Activated T-helper 9 cell treated with anti-CD3 and anti-CD28 coated beads, Interleukin-2, amount 50 U/mL, for 16 hours (primary cell): ENCODE results near the gene GCHFR.

Experiments used
- DNase-seq: peaks from one replicate; pipeline ENCODE4 v3.0.0-alpha.2; 2020; ENCODE audit warnings: low read depth

Gene GCHFR

DNA sequence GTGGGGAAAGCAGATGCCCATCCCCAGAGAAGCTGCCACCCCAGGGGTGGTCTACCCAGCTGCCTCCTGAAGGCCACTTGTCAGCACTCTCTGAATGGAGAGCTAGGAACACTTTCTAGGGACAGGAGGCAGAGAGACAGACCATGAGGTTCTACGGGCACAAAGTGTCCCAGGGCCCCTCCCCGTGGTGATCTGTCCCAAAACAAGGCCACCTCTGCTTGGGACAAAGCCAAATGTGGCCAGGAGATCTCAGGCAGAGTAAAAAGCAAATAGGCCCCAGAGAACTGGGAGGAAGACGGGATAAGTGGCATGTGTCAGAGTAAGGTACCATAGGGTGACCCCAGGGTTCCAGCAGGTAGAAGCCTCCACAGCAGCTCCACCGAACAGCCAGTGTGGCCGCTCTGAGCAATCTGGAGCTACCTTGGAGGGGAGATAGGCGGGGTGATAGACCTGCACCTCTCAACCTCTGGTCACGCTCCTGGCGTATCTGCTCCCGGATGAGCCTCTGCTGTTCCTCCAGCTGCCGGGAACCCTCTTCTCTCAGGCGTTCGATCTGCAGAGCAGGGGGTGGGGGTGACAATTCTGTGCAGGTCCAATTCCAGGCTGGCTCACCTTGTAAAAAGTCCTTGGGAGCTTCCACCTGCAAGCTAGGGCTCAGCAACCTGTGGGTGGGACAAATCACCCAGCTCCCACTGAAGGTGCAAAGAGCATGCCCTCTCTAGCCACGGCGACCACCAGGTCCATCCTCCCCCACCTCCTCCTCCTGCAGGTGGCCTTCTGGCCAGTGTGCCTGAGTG, 12.1 kb downstream of the GCHFR start:
- no peak for DNase-seq

DNA sequence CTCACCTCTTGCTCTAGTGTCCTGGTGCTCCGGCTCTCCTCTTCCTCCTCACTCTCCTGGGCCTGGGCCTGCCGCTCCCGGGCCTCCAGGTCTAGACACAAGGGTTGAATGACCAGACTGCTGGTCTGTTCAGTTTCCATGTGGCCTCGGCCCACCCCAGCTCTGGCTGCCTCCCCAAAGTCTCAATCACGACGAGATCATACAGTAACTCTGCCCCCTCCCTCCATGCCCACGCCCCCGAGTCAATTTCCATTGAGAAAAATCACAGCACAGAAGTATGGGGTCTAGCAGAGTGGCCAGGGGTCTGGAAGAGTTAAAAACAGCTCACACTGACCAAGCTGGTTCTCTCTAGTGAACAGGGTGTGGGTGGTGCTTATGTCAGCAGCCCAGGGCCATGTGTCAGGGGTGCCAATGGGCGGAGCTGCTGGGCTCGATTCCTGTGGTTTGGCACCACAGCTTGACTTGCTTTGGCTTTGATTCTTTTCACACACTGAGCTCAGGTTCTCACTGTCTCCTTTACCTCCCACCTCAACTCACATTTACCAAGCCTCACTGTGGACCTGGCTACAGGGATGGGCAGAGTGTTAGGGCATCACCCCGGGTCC, 12.8 kb downstream of the GCHFR start:
- DNase-seq, result no peak

DNA sequence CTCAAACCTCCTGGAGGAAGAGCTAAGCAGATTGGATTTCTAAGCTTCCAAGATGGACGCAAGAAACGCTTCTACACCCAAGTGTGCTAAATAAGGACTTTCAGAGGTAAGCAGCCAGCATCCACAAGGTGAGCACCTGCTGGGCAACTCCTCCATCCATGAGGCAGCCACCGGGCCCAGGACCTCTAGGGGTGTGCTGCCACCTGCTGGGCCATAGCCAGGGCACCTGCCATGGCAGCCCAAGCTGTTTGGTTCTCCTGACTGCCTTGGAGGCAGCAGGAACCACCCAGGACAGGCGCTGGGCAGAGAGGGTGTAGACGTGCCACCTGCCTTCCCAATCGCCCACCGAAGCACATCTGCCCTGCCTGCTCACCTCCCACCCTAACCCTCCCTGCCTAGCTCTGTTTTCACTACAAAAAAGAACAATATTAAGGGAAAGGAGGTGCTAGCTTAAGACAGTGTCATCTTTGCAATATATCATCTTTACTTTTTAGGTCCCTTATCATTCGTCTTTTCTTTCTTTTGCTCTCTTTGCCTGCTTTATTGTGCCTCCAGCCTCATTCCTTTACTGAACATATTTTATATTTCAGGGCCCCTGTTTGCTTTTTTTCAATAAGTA, 18.9 kb downstream of the GCHFR start:
- peak; percentile 72 for DNase-seq

DNA sequence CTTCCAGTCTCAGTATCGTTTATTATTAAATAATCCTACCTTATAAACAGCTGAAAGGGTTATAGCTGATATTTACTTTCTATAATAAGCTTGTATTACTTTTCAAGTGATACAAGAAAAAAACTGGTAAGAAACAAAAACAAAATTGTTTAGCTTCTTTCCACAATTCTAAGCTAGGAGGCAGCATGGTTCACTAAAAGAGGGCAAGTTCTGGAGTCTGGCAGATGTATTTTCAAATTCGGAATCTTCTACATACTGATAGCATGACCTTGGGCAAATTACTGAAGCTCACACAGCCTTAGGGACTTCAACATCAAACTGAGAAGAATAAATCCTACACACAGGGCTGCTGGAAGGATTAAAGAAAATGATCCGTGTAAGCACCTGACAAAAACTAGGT, 21.3 kb downstream of the GCHFR start:
- DNase-seq, result no peak

DNA sequence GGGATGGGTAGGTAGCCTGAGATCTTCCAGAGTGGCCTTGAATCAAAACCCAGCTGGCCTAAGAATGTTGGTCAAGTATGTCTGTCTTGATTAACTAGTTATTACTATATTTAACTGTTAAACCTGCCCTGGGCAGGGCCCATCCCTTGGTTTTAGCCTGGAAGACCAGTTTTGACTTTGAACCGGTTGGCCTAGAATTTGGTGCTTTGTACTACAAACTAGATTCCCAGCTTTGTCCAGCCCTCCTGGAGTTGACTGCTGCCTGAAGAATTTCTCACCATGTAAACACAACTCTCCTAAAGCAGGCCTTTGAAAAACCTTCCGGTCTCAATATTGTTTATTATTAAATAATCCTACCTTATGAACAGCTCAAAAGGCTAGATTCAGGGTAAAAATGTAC, 21.9 kb downstream of the GCHFR start:
- no peak for DNase-seq

DNA sequence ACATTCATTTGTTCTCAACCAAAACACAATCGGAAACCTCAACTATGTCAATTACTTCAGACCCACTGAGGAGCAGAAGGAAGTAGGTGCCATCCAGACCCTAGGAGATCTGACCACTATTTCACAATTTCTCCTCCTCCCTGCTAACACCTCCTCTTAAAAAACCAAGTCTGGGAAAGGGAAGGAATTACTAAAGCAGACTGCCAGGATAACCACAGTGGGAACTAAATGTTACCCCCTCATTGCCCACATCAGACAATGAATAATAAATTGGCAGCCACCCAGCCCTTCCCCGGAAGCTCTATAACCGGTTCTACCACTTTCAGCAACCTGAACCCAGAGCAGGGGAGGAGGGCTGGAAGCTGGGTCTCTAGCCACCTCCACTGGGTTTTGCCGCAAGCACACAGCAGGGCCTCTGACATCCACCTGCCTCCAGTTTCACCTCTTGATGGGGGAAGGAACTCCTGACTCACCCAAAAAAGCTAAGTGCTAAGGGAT, 23.5 kb downstream of the GCHFR start:
- DNase-seq, result peak; percentile 41

DNA sequence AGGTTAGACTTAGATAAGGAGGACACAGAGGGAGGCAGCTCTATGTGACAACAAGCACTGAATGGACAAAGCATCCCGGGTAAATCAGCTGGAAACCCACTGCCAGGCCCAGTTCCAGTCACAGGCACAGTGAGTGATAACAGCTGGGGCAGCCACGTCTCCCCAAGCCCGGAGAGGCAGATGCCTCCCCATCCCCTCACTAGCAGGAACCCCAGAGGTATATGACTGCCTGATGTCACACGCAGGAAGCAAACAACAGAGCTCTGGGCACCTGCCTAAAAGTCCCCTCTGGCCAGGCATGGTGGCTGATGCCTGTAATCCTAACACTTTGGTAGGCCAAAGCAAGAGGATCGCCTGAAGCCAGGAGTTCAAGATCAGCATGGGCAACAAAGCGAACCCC, 24.1 kb downstream of the GCHFR start:
- DNase-seq, result no peak

DNA sequence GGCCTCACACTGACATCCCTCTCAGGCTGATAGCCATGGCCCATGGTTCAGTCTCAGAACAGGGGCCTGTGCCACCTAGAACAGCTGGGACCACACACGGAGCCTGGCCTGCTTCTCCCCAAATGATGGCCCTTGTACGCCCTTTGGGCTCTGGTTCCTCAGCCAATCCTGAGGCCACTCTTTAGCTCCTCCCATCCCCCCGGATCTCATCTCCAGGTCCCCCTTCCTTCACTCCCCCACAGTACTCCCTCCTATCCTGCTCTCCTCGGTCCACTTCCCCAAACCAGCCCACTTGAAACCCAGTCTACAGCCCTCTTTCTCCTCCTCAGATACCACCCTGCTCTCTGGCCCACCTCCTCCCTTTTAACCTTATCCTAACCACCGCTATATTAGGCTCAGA, 25.3 kb downstream of the GCHFR start:
- no peak for DNase-seq

DNA sequence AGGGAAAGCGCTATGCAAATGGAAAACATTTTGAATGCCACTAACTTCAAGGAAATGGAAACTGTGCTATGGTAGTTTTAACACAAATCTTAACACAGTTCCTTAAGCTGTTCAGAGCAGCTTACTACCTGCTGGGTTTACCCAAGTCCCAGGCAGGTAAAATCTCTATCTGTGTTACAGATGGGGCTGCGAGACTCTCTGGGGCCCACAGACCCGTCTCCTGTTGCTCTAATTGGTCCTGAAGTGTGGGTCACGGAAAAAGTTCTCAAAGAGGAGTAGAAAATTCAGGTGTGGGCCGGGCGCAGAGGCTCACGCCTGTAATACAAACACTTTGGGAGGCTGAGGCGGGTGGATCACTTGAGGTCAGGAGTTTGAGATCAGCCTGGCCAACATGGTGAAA, 26.1 kb downstream of the GCHFR start:
- DNase-seq, result no peak

DNA sequence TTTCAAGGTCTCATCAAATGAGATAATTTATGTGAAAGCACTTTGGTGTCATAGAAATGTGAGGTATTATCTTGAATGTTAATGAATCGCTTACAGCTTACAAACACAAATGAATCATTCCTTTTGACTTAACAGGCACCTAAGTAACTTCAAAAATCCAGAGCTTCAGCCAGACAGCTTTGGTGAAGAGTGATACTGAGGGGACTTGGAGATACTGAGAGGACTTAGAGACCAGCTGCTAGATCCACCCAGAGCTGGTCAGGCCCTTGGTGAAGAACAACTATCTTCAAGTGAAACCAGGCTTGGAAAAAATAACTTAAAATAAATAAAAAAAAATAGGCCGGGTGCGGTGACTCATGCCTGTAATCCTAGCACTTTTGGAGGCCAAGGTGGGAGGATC, 26.9 kb downstream of the GCHFR start:
- no peak for DNase-seq

DNA sequence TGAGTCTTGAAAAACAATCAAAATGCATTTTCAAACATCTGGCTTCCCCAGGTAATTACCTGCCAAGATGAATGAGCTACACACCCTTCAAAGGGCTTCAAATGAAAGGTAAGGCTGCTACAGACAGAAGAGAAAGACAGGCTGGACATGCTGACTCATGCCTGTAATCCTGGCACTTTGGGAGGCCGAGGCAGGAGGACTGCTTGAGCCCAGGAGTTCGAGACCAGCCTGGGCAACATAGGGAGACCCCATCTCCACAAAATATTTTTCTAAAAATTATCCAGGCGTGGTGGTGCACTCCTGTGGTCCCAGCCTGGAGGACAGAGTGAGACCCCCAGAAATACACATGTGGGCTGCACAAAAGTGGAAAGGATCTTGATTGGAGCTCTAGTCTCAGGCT, 28.5 kb downstream of the GCHFR start:
- DNase-seq, result no peak

DNA sequence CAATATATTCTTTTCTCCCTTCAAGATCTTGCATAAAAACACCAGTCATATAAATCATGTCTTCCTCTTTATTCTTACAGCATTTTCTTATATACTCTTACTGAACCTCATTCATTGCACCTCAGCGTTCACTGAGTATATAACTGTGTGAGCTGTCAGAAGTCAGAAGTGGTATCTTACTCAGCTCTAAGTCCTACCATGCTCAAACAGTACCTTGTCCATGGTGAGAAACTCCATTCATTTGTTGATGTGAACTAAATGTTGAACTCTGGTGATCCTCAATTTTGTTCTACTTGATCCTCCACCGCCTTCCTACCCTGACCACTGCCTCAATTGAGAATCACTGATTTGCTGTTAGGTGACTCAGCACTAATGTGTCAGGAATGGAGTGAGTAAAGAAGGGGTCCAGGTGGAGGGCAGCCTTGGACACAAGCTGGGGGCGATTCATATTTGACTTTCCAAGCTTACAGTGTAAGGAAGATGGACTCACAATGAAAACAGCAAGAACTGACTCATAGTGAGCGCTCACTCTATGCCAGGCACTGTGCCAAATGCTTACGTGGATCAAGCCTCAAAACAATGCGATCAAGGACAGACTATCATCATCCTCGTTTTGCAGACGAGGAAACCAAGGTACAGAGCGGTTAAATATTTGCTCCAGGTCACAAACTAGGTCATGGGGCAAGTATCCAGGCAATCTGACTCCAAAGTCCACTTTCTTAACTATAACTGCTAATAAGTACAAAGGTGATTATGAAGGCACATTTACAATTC, 29.5 kb downstream of the GCHFR start:
- no peak for DNase-seq

DNA sequence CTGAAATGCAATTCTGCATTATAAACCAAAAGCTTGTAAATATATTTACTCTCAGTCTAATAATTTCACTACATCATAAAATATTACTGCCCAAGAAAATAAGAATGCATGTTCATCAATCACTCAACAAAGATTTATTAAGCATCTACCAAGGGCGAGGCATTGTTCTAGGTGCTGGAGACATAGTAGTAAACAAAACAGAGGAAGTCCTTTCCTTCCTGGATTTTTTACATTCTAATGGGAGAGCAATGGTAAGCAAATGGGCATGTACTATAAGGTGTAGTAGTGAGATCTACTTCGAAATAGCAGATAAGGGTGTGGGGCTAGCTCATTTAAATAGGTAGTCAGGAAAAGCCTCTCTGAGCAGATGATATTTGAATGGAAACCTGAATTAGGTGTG, 32.2 kb downstream of the GCHFR start:
- DNase-seq, result no peak

DNA sequence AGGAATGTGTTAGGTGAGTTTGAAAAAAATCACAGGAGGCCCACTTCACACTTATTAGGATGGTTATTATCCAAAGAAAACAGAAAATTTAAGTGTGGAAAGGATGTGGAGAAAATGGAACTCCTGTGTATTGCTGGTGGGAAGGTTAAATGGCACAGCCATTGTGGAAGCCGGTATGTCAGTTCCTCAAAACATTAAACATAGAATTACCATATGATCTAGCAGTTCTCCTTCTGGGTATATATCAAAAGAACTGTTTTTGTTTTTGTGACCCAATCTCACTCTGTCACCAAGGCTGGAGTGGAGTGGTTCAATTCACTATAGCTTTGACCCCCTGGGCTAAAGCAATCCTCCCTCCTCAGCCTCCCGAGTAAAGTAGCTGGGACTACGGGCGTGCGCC, 32.6 kb downstream of the GCHFR start:
- no peak for DNase-seq

DNA sequence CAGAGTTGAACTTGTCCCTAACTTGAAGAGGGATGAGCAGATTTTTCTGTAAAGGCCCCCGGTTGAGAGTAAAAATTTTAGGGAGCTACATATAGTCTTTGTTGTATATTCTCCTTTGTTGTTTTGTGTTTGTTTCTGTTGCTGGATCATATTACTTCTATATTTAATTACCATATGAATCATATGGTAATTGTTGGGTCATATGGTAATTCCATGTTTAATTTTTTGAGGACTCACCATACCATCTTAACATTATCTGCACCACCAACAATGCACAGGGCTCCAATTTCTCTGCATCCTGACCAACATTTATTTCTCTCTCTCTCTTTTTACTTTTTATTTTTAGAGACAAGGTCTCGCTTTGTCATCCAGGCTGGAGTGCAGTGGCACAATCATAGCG, 35.7 kb downstream of the GCHFR start:
- DNase-seq, result no peak

DNA sequence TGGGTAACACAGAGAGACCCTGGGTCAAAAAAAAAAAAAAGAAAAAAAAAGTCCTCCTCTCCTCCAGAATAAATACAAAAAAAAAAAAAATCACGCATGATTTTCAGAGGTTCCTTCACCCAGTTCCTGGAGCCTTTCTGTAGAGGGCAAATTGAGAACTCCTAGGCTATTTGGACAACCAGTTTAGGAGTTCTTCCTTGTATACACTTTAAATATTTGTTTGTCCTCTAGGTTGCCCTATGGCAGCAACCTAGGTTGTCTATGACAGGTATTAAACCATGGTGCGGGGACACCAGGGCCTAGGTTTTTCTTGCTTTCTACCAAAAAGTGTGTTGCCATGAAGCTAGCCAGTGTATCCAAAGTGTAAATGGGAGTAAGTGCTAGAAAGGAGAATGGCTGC, 39.2 kb downstream of the GCHFR start:
- DNase-seq, result no peak

DNA sequence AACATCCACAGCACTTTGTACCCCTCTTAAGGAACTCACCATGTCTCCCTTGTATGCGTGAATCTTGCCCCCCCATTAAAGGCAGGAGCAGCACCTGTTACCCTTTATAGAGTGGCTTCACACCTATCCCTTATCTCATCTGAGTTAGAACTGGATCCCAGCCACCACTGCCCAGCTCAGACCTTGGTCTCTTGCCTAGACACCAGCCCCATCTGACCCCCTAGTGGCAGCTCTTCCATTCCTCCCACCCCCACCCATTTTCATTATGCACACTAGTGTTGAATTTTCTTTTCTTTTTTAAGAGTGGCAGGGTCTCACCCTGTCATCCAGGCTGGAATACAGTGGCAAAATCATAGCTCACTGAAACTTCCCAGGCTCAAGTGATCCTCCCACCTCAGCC, 39.8 kb downstream of the GCHFR start:
- DNase-seq, result no peak

DNA sequence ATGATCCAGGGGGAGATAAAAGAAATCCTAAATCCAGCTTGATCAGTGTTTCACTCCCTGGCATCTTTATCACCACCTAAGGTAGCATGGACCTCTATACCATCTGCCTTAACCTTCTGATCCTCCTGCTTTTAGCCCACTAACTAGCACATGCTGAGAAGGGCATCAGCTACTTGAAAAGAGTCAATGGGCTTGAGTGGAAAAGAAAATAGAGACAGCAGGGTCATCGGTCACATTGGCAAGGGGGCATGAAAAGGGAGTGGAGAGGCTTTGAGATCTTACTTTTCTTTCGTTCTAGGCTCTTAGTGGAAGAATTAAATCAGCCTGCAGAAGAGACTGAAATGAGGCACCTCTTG, 42.8 kb downstream of the GCHFR start:
- DNase-seq, result no peak

DNA sequence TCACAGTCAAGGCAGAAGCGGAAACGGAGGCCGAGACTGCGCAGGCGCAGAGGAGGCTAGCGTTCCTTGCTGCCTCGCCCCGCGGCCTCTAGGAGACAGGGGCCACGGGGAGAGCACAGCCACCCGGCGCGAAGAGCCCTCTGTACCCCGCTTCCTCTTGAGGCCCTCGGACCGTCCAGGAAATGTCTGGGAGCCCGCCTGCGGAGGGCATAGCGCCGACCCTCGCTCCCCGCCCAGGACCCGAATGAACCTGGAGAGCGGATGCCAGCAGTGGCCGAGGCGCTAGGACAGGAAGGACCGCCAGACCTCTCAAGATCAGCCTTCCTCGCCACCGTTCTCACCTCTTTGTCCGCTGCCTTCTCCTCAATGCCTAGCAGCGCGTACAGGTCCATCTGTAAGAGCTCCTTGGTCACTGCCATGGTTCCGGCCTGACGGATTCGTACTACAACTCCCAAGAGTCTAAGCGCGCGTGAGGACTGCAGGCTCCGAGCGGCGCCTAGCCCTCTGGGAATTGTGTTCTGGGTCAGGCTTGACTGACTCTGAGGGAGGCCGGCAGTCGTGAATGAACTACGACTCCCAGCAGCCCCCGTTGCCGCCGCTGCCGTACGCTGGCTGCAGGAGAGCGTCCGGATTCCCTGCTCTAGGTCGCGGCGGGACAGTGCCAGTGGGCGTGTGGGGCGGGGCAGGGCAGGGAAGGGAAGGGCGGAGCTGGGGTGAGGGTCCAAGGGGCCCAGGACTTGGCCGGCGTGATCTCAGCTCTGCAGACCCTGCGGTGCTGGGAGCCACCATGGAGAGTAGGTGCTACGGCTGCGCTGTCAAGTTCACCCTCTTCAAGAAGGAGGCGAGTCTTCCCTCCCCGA, 43.4 kb downstream of the GCHFR start, which contains the start of the genes DNAJC17 and ZFYVE19:
Gene DNAJC17 (minus strand): TSS at position 446 of the 860 bp plus-strand sequence. CDS start 27 bp downstream, at position 419.
Gene ZFYVE19 (plus strand): TSS at position 62 of the 860 bp plus-strand sequence. CDS start 501 bp downstream, at position 563.
- DNase-seq, result peak; percentile 88

DNA sequence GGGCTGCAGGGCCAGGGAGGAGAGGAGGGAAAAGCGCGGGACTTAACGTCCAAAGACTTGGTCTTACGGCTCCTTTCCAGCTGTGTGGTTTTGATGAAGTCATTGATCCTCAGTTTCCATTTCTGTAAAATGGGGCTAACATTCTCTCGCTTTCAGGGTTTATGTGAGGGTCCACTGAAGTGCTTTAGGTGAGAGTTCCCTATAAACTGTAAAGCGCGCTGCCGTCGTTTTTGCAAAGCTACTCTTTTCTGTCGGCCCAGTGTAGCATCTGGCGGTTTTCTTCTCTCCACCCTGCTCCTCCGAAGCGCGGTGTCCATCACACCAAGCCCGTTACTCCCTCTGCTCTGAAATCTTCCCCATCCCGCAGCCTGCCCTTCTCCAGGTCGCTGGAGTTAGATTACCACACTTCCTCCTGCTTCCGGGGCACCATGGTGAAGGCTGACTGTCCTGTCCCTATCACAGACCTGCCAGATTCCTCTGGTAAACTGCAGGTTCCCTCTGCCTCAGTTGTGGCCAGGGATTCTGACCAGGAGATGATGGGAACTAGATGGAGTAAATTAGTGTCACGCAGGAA, 44.1 kb downstream of the GCHFR start:
- DNase-seq, result no peak

DNA sequence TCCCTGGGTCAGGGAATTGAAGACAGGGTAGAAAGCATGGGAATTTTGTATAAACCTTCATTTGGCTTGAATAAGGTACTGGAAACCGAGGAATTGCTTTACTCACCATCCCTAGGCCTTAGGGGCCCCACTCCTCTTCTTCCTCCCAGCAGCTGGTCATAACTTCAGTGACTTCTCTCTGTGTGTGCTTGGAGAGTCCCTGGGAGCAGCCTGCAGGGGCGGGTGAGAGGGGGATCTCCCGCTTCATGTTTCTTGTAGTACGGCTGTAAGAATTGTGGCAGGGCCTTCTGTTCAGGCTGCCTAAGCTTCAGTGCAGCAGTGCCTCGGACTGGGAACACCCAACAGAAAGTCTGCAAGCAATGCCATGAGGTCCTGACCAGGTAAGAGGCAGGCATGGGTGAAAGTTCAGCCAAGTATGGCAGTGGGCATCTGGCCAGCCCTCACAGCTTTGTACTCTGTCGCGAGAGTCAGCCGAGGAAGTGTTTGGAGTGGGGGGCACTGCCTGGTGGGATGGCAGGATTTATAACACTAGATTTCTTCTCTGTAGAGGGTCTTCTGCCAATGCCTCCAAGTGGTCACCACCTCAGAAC, 45.1 kb downstream of the GCHFR start:
- DNase-seq, result no peak
